ENCODE data around the gene KIAA1671. TPM values are rescaled to one million over a fixed set of nuclear protein-coding genes. Genes with fewer than 3 reads are reported as not detected.

KIAA1671 gene
- total RNA-seq, 1 experiment from 2014 or later = 63.1 TPM

DNA sequence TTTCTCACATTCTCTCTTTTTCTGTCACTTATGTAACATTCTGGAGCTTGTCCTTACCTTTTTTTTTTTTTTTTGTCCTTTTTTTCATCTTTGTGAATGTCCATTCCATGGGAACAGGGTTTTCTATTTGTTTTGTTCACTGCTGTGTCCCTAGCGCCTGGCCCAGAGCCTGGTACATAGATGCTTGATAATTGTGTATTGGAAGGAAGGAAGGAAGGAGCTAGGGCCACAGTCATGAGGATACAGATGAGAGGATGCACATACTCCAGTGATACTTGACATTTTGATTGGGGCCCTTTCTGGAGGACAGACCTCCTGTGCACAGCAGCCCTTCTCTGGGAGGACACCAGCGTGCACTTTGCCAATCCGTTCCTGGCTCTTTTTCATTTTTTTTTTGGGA is 68.9 kb downstream of the KIAA1671 start:
- intact Hi-C loops (cut with micrococcal nuclease; ENCODE audit: unreplicated experiment) = no loop called here
- TF ChIP-seq, protein P1, sequence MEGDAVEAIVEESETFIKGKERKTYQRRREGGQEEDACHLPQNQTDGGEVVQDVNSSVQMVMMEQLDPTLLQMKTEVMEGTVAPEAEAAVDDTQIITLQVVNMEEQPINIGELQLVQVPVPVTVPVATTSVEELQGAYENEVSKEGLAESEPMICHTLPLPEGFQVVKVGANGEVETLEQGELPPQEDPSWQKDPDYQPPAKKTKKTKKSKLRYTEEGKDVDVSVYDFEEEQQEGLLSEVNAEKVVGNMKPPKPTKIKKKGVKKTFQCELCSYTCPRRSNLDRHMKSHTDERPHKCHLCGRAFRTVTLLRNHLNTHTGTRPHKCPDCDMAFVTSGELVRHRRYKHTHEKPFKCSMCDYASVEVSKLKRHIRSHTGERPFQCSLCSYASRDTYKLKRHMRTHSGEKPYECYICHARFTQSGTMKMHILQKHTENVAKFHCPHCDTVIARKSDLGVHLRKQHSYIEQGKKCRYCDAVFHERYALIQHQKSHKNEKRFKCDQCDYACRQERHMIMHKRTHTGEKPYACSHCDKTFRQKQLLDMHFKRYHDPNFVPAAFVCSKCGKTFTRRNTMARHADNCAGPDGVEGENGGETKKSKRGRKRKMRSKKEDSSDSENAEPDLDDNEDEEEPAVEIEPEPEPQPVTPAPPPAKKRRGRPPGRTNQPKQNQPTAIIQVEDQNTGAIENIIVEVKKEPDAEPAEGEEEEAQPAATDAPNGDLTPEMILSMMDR (IDR thresholded peaks at IDR 0.05; ENCODE audit: unreplicated experiment) = no peak
- no peaks in the 10 kb centered on the region for H3K36me3 Mint-ChIP-seq (ENCODE audit: insufficient read depth, unreplicated experiment)
- peaks cover 27% of the 10 kb centered on the region for H3K4me1 Mint-ChIP-seq (ENCODE audit: low read depth, unreplicated experiment)
- CTCF ChIA-PET = interaction anchor here (0.6 to 0.7 kb wide), 2 partner anchors 25 to 125 kb away, joined by 3 to 6 read pairs; no protein-coding TSS in a partner anchor
- no TSS peak for BruUV-seq (replicated peaks)
- H3K27me3 Mint-ChIP-seq (ENCODE audit: unreplicated experiment) = no peaks in the 10 kb centered on the region
- no peak overlapping the region for H3K27ac Mint-ChIP-seq (ENCODE audit: unreplicated experiment)
- H3K9me3 Mint-ChIP-seq (ENCODE audit: low read depth, unreplicated experiment) = no peaks in the 10 kb centered on the region
- DNase-seq = no peak
- no peak overlapping the region for H3K4me3 Mint-ChIP-seq (ENCODE audit: low read depth, unreplicated experiment)

- BruUV-seq (replicated peaks) = no TSS peak
- intact Hi-C loops (cut with micrococcal nuclease; ENCODE audit: unreplicated experiment) = no loop called here
- CTCF ChIA-PET = interaction anchor here (0.6 to 0.7 kb wide), 2 partner anchors 26 to 42 kb away, joined by 3 to 5 read pairs; no protein-coding TSS in a partner anchor
Measured at GRCh38 chr22:25021976-25022711, 69.6 kb downstream of the KIAA1671 start.

DNA sequence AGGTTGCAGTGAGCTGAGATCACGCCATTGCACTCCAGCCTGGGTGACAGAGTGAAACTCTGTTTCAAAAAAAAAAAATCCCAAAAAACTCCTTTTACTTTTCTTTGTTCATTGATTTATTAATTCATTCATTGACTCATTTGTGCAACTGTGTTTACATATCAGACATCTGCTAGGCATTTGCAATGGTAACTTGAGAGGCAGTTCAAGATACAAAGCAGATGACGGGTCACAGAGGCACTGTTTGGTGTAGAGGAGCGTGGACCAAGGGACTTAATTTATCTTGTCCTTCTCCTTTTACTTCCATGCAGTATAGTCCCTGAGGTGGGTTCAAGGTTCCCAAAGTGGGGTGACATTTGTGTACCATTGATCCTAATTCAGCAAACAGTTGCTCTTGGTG is 71.4 kb downstream of the KIAA1671 start:
- TF ChIP-seq, protein P1 (IDR thresholded peaks at IDR 0.05; ENCODE audit: unreplicated experiment) = no peak
- Mint-ChIP-seq H3K9me3 (ENCODE audit: low read depth, unreplicated experiment) (no peaks in the 10 kb centered on the region), H3K4me1 (ENCODE audit: low read depth, unreplicated experiment) (peaks cover 41% of the 10 kb centered on the region), H3K36me3 (ENCODE audit: insufficient read depth, unreplicated experiment) (peaks cover 4% of the 10 kb centered on the region), H3K4me3 (ENCODE audit: low read depth, unreplicated experiment) (no peak overlapping the region), H3K27ac (ENCODE audit: unreplicated experiment) (no peak overlapping the region), H3K27me3 (ENCODE audit: unreplicated experiment) (no peaks in the 10 kb centered on the region)
- CTCF ChIA-PET = interaction anchor here (0.6 to 0.9 kb wide), 3 partner anchors 30 to 34 kb away, joined by 3 read pairs; no protein-coding TSS in a partner anchor
- DNase-seq = no peak
- BruUV-seq (replicated peaks) = no TSS peak
- intact Hi-C loops (cut with micrococcal nuclease; ENCODE audit: unreplicated experiment) = no loop called here

More at GRCh38 chr22:25021976-25022711, 69.6 kb downstream of the KIAA1671 start:
- Mint-ChIP-seq H3K4me1 (ENCODE audit: low read depth, unreplicated experiment) (peaks cover 35% of the 10 kb centered on the region), H3K9me3 (ENCODE audit: low read depth, unreplicated experiment) (no peaks in the 10 kb centered on the region), H3K36me3 (ENCODE audit: insufficient read depth, unreplicated experiment) (no peaks in the 10 kb centered on the region), H3K27ac (ENCODE audit: unreplicated experiment) (no peak overlapping the region), H3K4me3 (ENCODE audit: low read depth, unreplicated experiment) (no peak overlapping the region), H3K27me3 (ENCODE audit: unreplicated experiment) (no peaks in the 10 kb centered on the region)
- TF ChIP-seq, protein P1 (IDR thresholded peaks at IDR 0.05; ENCODE audit: unreplicated experiment) = no peak
- DNase-seq = no peak

- intact Hi-C loops (cut with micrococcal nuclease; ENCODE audit: unreplicated experiment) = loop anchor here (5.0 kb wide), 1 partner anchor 73 kb away; the partner anchor contains the start of gene KIAA1671
- TF ChIP-seq, protein P1 (IDR thresholded peaks at IDR 0.05; ENCODE audit: unreplicated experiment) = no peak
- BruUV-seq (replicated peaks) = no TSS peak
- Mint-ChIP-seq H3K4me1 (ENCODE audit: low read depth, unreplicated experiment) (peaks cover 41% of the 10 kb centered on the region), H3K9me3 (ENCODE audit: low read depth, unreplicated experiment) (no peaks in the 10 kb centered on the region), H3K4me3 (ENCODE audit: low read depth, unreplicated experiment) (no peak overlapping the region), H3K36me3 (ENCODE audit: insufficient read depth, unreplicated experiment) (peaks cover 12% of the 10 kb centered on the region), H3K27me3 (ENCODE audit: unreplicated experiment) (no peaks in the 10 kb centered on the region), H3K27ac (ENCODE audit: unreplicated experiment) (no peak overlapping the region)
- no peak for DNase-seq
- CTCF ChIA-PET = interaction anchor here (0.9 kb wide), 1 partner anchor 35 kb away, joined by 3 read pairs; no protein-coding TSS in a partner anchor
Measured at GRCh38 chr22:25024895-25025294, 72.4 kb downstream of the KIAA1671 start.
